Stimulated activated memory B cell treated with anti-CD40 and anti-IgM and Interleukin-4, amounts not matched to agents 10 μg/mL and 1 μg/mL and 100 μg/mL, for 72 hours (primary cell): Measurements from ENCODE around the gene LST1.

ENCODE experiments used
- ATAC-seq: fragments of 150-1000 bp; cut with Tn5 transposase; 2 replicates; pipeline ENCODE4 v1.10.0; 2021
- H3K27ac Mint-ChIP-seq: one replicate; pipeline ENCODE4 v1.8.0; 2022; ENCODE audit warnings: mild to moderate bottlenecking, mixed read lengths
- H3K27me3 Mint-ChIP-seq: one replicate; pipeline ENCODE4 v1.8.0; 2022; ENCODE audit warnings: mixed read lengths
- H3K36me3 Mint-ChIP-seq: one replicate; pipeline ENCODE4 v1.8.0; 2022; ENCODE audit warnings: mixed read lengths
- H3K4me1 Mint-ChIP-seq: one replicate; pipeline ENCODE4 v1.8.0; 2022; ENCODE audit warnings: mixed read lengths
- H3K4me3 Mint-ChIP-seq: one replicate; pipeline ENCODE4 v1.8.0; 2022; ENCODE audit warnings: mild to moderate bottlenecking, moderate library complexity, mixed read lengths
- H3K9me3 Mint-ChIP-seq: one replicate; pipeline ENCODE4 v1.8.0; 2022; ENCODE audit warnings: mixed read lengths

The LST1 gene

DNA sequence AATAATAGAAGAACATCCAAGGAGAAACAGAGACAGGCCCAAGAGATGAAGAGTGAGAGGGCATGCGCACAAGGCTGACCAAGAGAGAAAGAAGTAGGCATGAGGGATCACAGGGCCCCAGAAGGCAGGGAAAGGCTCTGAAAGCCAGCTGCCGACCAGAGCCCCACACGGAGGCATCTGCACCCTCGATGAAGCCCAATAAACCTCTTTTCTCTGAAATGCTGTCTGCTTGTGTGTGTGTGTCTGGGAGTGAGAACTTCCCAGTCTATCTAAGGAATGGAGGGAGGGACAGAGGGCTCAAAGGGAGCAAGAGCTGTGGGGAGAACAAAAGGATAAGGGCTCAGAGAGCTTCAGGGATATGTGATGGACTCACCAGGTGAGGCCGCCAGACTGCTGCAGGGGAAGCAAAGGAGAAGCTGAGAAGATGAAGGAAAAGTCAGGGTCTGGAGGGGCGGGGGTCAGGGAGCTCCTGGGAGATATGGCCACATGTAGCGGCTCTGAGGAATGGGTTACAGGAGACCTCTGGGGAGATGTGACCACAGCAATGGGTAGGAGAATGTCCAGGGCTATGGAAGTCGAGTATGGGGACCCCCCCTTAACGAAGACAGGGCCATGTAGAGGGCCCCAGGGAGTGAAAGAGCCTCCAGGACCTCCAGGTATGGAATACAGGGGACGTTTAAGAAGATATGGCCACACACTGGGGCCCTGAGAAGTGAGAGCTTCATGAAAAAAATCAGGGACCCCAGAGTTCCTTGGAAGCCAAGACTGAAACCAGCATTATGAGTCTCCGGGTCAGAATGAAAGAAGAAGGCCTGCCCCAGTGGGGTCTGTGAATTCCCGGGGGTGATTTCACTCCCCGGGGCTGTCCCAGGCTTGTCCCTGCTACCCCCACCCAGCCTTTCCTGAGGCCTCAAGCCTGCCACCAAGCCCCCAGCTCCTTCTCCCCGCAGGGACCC, 11.7 kb upstream of the LST1 start:
- Mint-ChIP-seq H3K4me3 (peak overlapping the region; percentile 90), H3K27me3 (no peaks in the 10 kb centered on the region), H3K27ac (peak overlapping the region; percentile 92), H3K4me1 (peaks cover 89% of the 10 kb centered on the region), H3K9me3 (no peaks in the 10 kb centered on the region), H3K36me3 (peaks cover 35% of the 10 kb centered on the region)
- peak; percentile 46 for ATAC-seq

DNA sequence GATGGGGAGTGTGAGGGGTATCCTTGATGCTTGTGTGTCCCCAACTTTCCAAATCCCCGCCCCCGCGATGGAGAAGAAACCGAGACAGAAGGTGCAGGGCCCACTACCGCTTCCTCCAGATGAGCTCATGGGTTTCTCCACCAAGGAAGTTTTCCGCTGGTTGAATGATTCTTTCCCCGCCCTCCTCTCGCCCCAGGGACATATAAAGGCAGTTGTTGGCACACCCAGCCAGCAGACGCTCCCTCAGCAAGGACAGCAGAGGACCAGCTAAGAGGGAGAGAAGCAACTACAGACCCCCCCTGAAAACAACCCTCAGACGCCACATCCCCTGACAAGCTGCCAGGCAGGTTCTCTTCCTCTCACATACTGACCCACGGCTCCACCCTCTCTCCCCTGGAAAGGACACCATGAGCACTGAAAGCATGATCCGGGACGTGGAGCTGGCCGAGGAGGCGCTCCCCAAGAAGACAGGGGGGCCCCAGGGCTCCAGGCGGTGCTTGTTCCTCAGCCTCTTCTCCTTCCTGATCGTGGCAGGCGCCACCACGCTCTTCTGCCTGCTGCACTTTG, 10.7 kb upstream of the LST1 start, which contains the start of gene TNF:
Gene TNF, plus strand, starts transcription at position 231 of the 567 bp plus-strand sequence. Its CDS starts 177 bp downstream, at position 408.
- Mint-ChIP-seq H3K9me3 (no peaks in the 10 kb centered on the region), H3K27me3 (no peaks in the 10 kb centered on the region), H3K27ac (peak within 1 kb of the TSS; percentile 92), H3K4me1 (peaks cover 90% of the 10 kb centered on the region), H3K36me3 (peaks cover 35% of the 10 kb centered on the region), H3K4me3 (peak within 1 kb of the TSS; percentile 90)
- peak; percentile 59 for ATAC-seq

DNA sequence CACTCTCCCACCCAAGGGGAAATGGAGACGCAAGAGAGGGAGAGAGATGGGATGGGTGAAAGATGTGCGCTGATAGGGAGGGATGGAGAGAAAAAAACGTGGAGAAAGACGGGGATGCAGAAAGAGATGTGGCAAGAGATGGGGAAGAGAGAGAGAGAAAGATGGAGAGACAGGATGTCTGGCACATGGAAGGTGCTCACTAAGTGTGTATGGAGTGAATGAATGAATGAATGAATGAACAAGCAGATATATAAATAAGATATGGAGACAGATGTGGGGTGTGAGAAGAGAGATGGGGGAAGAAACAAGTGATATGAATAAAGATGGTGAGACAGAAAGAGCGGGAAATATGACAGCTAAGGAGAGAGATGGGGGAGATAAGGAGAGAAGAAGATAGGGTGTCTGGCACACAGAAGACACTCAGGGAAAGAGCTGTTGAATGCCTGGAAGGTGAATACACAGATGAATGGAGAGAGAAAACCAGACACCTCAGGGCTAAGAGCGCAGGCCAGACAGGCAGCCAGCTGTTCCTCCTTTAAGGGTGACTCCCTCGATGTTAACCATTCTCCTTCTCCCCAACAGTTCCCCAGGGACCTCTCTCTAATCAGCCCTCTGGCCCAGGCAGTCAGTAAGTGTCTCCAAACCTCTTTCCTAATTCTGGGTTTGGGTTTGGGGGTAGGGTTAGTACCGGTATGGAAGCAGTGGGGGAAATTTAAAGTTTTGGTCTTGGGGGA, 10.0 kb upstream of the LST1 start:
- Mint-ChIP-seq H3K27ac (peak overlapping the region; percentile 92), H3K9me3 (no peaks in the 10 kb centered on the region), H3K27me3 (no peaks in the 10 kb centered on the region), H3K4me1 (peaks cover 85% of the 10 kb centered on the region), H3K36me3 (peaks cover 40% of the 10 kb centered on the region), H3K4me3 (peak overlapping the region; percentile 90)
- no peak for ATAC-seq

DNA sequence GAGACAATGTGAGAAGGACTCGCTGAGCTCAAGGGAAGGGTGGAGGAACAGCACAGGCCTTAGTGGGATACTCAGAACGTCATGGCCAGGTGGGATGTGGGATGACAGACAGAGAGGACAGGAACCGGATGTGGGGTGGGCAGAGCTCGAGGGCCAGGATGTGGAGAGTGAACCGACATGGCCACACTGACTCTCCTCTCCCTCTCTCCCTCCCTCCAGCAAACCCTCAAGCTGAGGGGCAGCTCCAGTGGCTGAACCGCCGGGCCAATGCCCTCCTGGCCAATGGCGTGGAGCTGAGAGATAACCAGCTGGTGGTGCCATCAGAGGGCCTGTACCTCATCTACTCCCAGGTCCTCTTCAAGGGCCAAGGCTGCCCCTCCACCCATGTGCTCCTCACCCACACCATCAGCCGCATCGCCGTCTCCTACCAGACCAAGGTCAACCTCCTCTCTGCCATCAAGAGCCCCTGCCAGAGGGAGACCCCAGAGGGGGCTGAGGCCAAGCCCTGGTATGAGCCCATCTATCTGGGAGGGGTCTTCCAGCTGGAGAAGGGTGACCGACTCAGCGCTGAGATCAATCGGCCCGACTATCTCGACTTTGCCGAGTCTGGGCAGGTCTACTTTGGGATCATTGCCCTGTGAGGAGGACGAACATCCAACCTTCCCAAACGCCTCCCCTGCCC, 9.0 kb upstream of the LST1 start:
- Mint-ChIP-seq H3K27ac (peak overlapping the region; percentile 92), H3K4me3 (peak overlapping the region; percentile 90), H3K4me1 (peaks cover 83% of the 10 kb centered on the region), H3K27me3 (no peaks in the 10 kb centered on the region), H3K9me3 (no peaks in the 10 kb centered on the region), H3K36me3 (peaks cover 46% of the 10 kb centered on the region)
- ATAC-seq = no peak

- Mint-ChIP-seq H3K4me1 (peaks cover 83% of the 10 kb centered on the region), H3K9me3 (no peaks in the 10 kb centered on the region), H3K27me3 (no peaks in the 10 kb centered on the region), H3K27ac (peak overlapping the region; percentile 92), H3K36me3 (peaks cover 46% of the 10 kb centered on the region), H3K4me3 (peak overlapping the region; percentile 90)
- no peak for ATAC-seq
These were observed 8.5 kb upstream of the LST1 start for GRCh38 chr6:31577579-31577966.

DNA sequence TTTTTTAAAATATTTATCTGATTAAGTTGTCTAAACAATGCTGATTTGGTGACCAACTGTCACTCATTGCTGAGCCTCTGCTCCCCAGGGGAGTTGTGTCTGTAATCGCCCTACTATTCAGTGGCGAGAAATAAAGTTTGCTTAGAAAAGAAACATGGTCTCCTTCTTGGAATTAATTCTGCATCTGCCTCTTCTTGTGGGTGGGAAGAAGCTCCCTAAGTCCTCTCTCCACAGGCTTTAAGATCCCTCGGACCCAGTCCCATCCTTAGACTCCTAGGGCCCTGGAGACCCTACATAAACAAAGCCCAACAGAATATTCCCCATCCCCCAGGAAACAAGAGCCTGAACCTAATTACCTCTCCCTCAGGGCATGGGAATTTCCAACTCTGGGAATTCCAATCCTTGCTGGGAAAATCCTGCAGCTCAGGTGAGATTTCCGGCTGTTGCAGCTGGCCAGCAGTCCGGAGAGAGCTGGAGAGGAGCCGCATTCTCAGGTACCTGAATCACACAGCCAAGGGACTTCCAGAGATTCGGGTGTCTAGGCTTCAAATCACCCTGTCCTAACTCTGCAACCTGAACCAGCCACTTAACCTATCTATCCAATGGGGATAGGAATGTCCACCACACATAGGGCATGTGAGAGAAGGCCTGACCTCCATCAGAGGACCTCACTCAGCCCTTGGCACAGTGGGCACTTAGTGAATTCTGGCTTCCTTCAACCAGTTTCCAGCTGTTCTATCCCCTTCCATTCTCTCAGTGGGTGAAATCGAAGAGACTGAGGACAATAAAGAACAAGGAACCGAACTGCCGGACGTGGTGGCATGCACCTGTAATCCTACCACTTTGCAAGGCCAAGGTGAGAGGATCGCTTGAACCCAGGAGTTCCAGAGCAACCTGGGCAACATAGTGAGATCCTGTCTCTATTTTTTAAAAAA, 7.6 kb upstream of the LST1 start:
- H3K4me3 Mint-ChIP-seq = peak overlapping the region; percentile 92
- H3K9me3 Mint-ChIP-seq = no peaks in the 10 kb centered on the region
- no peak for ATAC-seq
- H3K27ac Mint-ChIP-seq = peak overlapping the region; percentile 96
- peaks cover 81% of the 10 kb centered on the region for H3K4me1 Mint-ChIP-seq
- H3K36me3 Mint-ChIP-seq = peaks cover 43% of the 10 kb centered on the region
- no peaks in the 10 kb centered on the region for H3K27me3 Mint-ChIP-seq

DNA sequence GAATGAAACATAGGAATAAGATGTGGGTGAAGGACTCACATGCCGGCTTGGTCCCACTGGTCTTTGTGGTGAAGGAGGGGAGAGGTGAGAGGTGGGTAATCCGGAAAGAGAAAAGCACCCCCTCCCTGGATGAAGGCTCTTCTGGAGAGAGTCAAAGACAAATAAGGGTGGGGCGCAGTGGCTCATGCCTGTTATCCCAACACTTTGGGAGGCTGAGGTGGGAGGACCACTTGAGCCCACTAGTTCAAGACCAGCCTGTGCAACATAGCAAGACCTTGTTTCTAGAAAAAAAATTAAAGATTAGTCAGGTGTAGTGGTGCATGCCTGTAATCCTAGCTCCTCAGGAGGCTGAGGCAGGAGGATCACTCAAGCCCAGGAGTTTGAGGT, 7.0 kb upstream of the LST1 start:
- Mint-ChIP-seq H3K4me3 (peak overlapping the region; percentile 92), H3K9me3 (no peaks in the 10 kb centered on the region), H3K27ac (peak overlapping the region; percentile 96), H3K27me3 (no peaks in the 10 kb centered on the region), H3K36me3 (peaks cover 41% of the 10 kb centered on the region), H3K4me1 (peaks cover 74% of the 10 kb centered on the region)
- ATAC-seq = no peak

DNA sequence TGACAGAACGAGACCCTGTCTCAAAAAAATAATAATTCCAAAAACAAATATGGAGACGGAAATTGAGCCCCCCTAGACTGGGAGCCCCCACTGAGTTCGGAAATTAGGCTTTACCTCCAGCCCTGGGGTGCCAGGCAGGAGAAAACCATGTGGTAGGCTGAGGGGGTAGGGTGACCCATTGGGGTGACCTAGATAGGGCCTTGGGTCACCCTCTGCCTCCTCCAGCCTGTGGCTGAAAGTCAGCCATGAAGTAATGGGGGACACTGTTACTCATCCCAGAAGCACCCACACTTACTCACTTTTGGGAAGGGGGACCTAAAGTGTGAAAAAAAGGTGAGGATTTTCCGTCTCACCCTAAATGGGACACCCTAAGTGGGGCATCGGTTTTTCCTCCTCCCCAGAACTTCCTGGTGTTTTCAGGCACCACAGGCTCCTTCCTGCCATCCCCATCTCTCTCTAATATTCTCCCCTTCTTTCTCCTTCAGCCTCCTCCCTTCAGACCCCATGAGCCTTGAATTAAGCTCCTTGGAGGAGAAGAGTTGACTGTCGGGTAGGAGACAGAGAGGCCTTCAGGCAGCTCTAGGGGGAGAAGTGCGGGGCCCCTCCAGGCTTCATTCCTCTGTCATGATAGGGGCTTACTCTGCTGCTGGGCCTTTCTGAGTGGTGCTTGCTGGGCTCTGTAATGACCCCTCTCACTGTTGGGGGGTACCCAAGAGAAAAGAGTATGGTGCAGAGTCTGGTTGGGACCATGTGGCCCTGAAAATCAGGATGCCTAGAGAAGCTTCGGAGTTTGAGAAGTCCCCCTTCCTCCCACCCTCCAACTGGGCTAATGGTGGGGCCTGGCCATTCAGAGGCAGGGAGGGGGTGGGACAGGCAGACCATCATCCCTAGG, 6.3 kb upstream of the LST1 start:
- H3K27ac Mint-ChIP-seq = peak overlapping the region; percentile 96
- ATAC-seq = no peak
- no peaks in the 10 kb centered on the region for H3K27me3 Mint-ChIP-seq
- H3K36me3 Mint-ChIP-seq = peaks cover 41% of the 10 kb centered on the region
- peaks cover 67% of the 10 kb centered on the region for H3K4me1 Mint-ChIP-seq
- H3K9me3 Mint-ChIP-seq = no peaks in the 10 kb centered on the region
- H3K4me3 Mint-ChIP-seq = peak overlapping the region; percentile 92

DNA sequence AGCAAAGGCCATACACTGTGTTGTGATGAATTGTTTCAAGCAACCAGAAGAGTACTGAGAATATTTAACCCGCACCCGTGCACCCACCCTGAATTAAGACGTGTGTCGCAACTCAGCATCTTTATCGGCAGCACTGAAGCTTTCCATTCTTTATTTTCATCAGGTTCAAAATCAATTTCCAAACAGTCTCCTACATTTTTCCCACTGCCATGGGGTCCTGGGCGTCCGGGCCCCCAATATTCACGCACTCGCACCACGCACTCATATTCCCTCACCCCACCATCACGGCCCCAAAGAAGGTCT, 5.7 kb upstream of the LST1 start:
- Mint-ChIP-seq H3K27me3 (no peaks in the 10 kb centered on the region), H3K27ac (peak overlapping the region; percentile 96), H3K4me1 (peaks cover 64% of the 10 kb centered on the region), H3K36me3 (peaks cover 41% of the 10 kb centered on the region), H3K4me3 (peak overlapping the region; percentile 92), H3K9me3 (no peaks in the 10 kb centered on the region)
- ATAC-seq = no peak

DNA sequence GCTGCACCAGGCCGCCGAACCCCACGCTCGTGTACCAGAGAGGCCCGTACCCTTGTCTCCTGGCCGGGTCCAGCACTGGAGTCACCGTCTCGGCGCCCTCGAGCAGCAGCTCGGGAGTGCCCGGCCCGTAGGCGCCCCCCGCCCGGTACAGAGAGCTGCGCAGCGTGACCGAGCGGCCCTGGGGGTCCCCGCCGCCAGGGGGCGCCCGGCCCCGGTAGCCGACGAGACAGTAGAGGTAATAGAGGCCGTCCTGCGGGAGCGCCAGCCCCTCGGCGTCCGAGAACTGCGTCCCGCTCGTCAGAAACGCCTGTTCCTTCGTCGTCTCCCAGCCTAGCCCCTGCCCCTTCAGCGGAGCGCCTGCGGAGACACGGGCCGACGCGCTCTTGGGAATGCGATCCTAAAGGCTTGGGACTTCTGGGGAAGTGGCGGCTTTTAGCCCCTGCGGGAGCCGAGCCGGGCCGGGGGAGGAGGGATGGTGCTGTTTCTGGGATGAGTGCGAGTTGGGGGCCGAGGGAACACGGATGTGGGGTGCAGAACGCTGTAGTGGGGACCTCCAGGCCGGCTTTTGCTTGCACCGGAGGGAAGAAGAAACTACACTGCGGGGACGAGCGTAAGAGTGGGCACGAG, 5.2 kb upstream of the LST1 start:
- ATAC-seq = peak; percentile 90
- Mint-ChIP-seq H3K27me3 (no peaks in the 10 kb centered on the region), H3K4me1 (peaks cover 64% of the 10 kb centered on the region), H3K36me3 (peaks cover 36% of the 10 kb centered on the region), H3K4me3 (peak overlapping the region; percentile 92), H3K9me3 (no peaks in the 10 kb centered on the region), H3K27ac (peak overlapping the region; percentile 96)

GRCh38 chr6:31581434-31582229, 4.4 kb upstream of the LST1 start:
- Mint-ChIP-seq H3K9me3 (no peaks in the 10 kb centered on the region), H3K4me1 (peaks cover 64% of the 10 kb centered on the region), H3K27me3 (no peaks in the 10 kb centered on the region), H3K36me3 (peaks cover 29% of the 10 kb centered on the region), H3K27ac (peak overlapping the region; percentile 96), H3K4me3 (peak overlapping the region; percentile 92)
- no peak for ATAC-seq

DNA sequence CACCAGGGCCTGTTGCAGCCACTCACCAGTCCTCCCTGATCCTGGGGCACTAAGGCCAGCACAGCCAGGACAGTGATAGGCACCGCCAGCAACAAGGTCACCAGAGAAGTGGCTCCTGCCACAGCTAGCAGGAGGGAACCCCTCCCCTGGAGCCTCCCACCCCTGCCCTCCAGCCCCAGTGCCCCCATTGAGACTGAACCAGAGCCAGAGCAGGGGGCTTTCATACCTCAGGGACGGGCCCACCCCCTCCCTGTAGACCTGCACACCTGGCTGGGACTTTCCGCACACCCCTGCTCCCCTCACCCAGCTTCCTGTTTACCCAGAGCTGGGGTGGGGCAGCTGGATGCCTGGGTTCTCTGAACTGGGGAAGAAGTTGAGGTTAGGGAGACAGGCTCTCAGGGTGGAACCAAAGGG, 3.8 kb upstream of the LST1 start, which contains the start of gene LTB:
Gene LTB, minus strand, starts transcription at position 195 of the 414 bp plus-strand sequence. Its CDS starts 7 bp downstream, at position 188.
- peak; percentile 71 for ATAC-seq
- no peaks in the 10 kb centered on the region for H3K9me3 Mint-ChIP-seq
- peak within 1 kb of the TSS; percentile 92 for H3K4me3 Mint-ChIP-seq
- H3K4me1 Mint-ChIP-seq = peaks cover 64% of the 10 kb centered on the region
- no peaks in the 10 kb centered on the region for H3K27me3 Mint-ChIP-seq
- H3K36me3 Mint-ChIP-seq = peaks cover 23% of the 10 kb centered on the region
- peak within 1 kb of the TSS; percentile 96 for H3K27ac Mint-ChIP-seq
